Activated naive CD4-positive, alpha-beta T cell treated with anti-CD3 and anti-CD28 coated beads, Interleukin-2, amount 50 U/mL, for 16 hours (primary cell): Measurements from ENCODE around the gene ADNP.

Source experiments
- DNase-seq: peaks from one replicate; pipeline ENCODE4 v3.0.0-alpha.2; 2020

Gene ADNP

GRCh38 chr20:50932016-50932485, 814 bp upstream of the ADNP start:
- DNase-seq: no peak

GRCh38 chr20:50930976-50931305, 296 bp downstream of the ADNP start:
- peak; percentile 77 for DNase-seq

DNA sequence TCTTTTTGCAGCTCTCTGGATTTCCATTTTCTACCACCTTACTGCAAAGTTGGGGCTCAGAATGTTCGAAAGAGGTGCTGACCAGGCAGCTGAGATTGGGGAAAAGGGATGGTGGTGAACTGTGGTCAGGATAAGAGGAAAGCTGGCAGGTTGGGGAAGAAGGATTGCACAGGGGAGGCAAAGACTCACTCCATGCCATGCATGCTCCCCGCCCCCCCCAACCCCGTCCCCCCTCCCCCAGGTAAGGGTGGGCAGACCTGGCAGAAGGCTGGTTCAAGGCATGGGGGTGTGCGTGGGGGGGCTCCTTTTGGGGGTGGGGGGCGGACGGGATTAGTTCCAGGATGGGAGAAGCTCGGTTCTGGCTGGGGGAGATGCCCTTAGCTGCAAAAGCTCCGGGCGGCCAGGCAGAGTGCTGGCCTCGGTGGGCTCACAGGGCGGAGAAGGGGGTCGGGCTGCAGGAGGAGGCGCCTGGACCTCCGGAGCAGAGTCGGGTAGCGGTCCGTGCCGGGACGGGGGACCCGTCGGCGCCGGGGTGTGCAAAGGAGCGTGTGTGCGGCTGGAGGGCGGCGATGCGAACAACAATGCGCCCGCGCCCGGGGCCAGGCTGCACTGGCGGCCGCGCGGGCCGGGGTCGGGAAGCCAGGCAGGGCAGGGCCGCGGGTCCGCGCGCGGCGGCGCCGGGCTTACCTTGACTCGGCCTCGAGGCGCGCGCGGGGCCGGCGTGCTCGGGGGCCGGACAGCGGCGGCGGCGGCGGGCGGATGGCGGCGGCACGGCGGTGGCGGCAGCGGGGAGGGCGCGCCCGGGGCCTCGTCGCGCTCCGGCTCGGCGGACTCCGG, 880 bp downstream of the ADNP start:
- DNase-seq: peak; percentile 34

DNA sequence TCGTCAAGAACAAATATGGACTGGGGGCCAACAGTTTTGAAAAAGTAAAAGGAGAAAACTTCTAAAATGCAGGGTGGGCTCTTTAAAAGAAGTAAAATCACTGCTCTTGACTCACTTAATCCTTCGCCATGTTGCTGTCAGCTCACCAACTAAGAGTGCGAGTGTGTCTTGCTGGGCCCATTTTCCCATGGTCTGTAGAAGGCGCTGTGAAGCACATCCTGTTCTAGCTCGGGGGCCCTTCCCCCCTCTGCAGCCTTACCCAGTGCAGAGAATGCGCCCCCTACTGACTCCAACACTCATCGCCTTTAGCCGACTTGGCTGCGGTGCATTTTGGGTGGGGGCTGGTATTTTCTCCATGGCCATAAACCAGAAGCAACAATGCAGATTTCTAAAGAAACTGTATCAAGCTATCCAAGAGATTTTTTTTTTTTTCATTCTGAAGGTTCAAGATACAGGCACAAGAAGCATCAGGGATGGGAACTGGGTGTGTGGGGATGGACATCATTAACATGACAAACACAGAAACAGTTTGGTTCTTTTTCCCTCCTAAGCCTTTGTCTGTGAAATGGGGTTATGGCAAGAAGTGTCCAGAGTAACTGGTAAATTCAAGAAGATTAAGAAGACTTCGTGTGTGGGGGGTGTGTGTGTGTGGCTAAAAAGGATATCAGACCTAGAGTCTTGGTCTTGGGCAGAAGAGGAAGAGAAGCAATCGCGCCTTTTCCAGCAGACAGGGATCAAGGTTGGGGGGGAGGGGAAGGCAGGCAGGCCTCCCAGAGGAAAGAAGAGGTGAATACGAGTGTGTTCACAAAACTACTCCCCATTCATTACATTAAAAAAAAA, 1.7 kb downstream of the ADNP start:
- DNase-seq: peak; percentile 92

DNA sequence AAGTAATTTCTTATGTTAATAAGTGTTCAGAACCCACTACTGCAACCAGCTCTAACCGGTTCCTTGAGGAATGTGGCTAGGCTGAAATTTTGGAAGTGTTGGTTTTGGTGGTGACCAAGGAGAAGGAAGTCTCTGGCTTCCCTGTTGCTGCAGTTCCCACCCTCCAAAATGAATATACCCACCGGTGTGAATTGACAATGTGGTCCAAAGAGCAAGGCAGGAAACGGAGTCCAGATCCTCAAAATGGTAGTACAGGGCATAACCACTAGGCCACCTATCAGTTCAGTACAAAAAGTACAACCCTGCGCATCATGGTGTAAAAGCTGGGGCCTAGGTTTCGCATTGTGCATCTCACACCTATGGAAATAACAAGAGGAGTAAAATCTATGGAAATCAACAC, 2.8 kb downstream of the ADNP start:
- DNase-seq: no peak

- DNase-seq: no peak
Observed at GRCh38 chr20:50926530-50926929, 4.7 kb downstream of the ADNP start.

- no peak for DNase-seq
Observed at GRCh38 chr20:50924261-50924920, 6.8 kb downstream of the ADNP start.

- DNase-seq: no peak
Observed at GRCh38 chr20:50921803-50922501, 9.3 kb downstream of the ADNP start.

GRCh38 chr20:50920997-50921396, 10.2 kb downstream of the ADNP start:
- no peak for DNase-seq

DNA sequence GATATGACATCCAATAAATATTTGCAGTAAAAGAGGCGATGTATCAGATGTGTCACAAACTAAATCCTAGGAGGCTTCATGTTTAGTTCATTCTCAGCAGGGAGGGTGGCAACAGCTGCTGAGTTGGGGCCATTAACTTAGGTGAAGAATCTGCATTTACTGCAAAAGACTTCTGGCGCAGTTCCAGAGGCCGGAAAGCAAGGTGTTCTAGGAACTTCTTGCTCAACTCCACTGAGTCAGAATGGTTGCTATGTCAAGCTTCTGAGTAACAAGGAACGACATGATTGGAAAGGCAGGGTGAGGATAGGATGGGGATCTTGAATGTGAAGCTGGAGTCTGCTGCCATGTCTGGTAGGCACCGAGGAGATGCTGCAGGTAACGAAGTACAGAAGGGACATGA, 11.7 kb downstream of the ADNP start:
- no peak for DNase-seq

DNA sequence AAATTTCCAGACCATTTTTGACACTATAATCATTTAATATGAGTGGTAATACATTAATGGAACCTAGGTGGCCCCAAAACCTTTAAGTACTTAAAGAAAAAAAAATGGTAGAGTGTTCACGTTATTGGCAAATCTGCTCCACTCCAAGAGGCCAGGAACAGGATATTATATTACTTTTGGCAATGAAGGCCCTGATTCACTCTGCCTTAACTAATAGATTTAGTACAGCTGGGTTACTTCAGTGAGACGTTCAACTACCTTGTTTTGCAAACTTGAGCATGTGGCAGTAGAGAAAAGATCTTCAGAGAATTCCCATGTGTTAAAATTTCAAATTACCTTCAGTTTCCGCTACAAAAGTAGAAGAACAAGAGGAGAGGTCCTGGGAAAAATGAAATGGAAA, 12.8 kb downstream of the ADNP start:
- no peak for DNase-seq

GRCh38 chr20:50916934-50917333, 14.3 kb downstream of the ADNP start:
- no peak for DNase-seq

GRCh38 chr20:50916257-50916656, 15.0 kb downstream of the ADNP start:
- no peak for DNase-seq

DNA sequence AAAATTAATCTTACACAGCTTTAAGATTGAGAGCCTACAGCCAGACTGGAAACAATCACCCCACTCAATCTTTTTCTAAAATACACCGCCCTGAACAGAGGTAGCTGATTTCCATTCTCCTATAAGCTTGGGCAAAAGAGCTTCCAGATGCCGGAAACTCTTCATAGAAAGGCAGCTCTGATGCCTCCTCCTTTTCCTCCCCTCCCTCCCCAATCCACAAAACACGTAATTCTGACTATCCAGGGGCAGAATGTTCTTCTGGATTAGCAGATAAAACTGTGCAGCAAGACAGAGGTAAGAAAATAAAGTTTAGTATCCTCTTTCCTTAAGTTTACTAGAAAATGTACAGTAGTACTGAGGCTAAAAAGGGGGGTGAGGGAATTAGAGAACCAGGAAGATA, 15.8 kb downstream of the ADNP start:
- DNase-seq: no peak

GRCh38 chr20:50913690-50914375, 17.4 kb downstream of the ADNP start:
- DNase-seq: no peak

GRCh38 chr20:50911716-50912115, 19.5 kb downstream of the ADNP start:
- no peak for DNase-seq

DNA sequence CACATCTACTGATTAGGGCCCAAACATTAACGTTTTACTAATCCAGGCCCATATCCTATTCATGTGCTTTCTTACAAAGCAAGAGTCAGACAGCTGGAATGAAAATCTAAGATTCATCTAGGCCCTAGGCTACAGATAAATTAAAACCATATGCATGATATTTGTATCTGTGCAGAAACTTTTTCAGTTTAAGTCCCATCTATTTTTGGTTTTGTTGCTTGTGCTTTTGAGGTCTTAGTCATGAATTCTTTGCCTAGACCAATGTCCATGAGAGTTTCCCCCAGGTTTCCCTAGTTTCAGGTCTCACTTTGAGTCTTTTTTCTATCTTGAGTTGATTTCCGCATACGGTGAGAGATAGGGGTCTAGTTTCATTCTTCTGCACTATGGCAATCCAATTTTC, 20.2 kb downstream of the ADNP start:
- DNase-seq: no peak

GRCh38 chr20:50909413-50909812, 21.8 kb downstream of the ADNP start:
- no peak for DNase-seq

DNA sequence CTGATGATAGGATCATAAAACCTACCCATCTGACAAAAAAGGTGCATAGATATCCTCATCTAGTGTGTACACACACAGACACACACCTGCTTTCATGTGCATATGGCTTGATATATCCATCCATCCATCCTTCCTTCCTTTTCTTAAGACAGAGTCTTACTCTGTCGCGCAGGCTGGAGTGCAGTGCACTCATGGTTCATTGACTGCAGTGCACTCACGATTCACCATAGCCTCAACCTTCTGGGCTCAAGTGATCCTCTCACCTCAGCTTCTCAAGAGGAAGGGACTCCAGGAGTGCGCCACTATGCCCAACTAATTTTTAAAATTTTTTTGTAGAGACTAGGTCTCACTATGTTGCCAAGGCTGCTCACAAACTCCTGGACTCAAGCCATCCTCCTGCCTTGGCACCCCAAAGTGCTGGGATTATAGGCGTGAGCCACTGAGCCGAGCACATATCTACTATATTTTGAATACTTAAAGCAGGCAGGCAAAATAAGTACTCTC, 27.1 kb downstream of the ADNP start:
- DNase-seq: no peak

DNA sequence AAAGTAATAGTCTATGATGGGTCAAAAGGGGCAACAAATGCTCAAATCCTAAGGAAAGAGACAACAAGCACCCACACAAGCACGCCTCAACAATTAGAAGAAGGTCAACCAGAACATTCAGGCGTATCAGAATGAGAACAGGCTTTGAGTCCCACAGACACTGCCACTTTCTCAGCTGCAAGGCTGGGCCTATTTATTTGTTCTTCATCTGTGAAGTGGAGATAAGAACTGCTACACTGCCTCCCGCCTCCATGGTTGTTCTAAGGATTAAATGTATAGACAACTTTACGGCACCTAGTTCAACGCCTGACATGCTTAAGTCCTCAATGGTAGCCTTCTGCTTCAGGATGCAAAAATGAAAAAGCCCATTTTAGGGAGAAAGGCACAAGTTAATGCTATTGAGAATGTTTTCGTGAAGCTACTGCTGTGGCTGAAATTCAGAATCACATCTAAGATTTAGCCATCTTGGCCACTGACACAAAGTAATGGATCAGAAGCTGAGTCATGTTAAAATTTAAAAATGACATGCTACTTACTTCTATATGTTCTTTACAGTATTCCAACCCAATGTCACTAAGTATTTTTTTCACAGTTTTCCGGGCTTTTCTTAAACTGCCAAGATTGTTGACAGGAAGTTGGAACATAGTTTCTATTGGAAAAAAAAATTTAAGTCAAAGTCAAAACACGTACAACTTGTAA, 27.7 kb downstream of the ADNP start:
- no peak for DNase-seq

DNA sequence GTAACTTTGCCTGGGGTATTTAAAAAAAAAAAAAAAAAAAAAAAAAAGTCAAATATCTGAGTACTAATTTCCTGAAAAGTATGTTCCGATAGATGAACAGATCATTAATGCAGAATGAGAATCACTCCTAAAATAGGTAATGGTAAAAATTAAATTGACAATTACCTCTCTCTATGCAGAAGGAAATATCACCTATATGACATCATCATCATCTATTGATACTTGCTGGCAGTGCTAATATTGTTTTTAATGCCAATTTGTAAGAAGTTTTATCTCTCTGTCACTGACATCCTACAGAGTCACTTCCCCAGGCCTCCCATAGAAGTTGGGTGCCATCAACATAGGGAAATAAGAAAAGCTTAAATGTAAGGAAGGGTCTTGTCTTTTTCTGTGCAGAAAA, 29.9 kb downstream of the ADNP start:
- no peak for DNase-seq

DNA sequence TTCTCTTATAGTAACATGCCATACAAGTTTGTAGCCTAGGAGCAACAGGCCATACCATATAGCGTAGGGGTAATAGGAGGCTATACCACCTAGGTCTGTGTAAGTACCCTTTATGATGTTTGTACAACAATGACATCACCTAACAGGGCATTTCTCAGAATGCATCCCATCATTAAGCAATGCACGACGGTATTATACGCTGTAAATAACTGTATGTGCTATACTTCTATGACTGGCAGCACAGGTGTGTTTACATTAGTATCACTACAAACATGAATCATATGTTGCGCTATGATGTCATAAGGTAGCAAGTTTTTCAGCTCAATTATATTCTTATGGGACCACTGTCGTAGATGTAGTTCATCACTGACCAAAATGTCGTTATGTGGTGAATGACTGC, 31.0 kb downstream of the ADNP start:
- DNase-seq: no peak
